Lower leg skin (tissue), 4 donors: ENCODE measurements around the gene LITAF. TPM values are rescaled to one million over a fixed set of nuclear protein-coding genes. Genes with fewer than 3 reads are reported as not detected.

Experiments
- DNase-seq, 2 donors: peaks; one replicate each; pipeline ENCODE4 v3.0.0-alpha.2; 2019; ENCODE audit warnings: low spot score in 2 of 2
- H3K4me3 ChIP-seq: fragments of 200-600 bp; sonication (generic); 2 replicates; pipeline ENCODE4 v1.5.1; 2017; ENCODE audit warnings: mild to moderate bottlenecking, low read depth; ENCODE audit not compliant: poor library complexity, severe bottlenecking
- CTCF ChIP-seq, 3 donors: fragments of 450-650 bp; IDR thresholded peaks; one replicate each; pipeline ENCODE4 v1.5.1; 2016; ENCODE audit warnings: antibody characterized with exemption in 3 of 3, mild to moderate bottlenecking in 3 of 3, moderate library complexity in 2 of 3
- POLR2A ChIP-seq, 2 donors: fragments of 450-650 bp; IDR thresholded peaks; one replicate each; pipeline ENCODE4 v1.6.1; 2016 to 2017; ENCODE audit warnings: antibody characterized with exemption in 2 of 2, mild to moderate bottlenecking in 1 of 2, moderate library complexity in 1 of 2
- WGBS, 2 donors: methylation state at CpG; one replicate each; pipeline ENCODE4 v1.1.5; 2018; 5-methylcytosine and 5-hydroxymethylcytosine counted together
- intact Hi-C: fragments of 100-400 bp; cut with DNase I; formaldehyde crosslinking; loops from one replicate; pipeline ENCODE4 v1.15.0; 2023; ENCODE audit warnings: low total_unique reads
- total RNA-seq, 4 donors: library from RNA; depleted of rRNA; stranded (reverse); fragments of >200 nt; gene quantifications; one replicate each; pipeline ENCODE4 v1.1.0, GENCODE V29; 2016

The LITAF gene
- total RNA-seq, 4 donors from 2014 or later, result 54.9 to 84.2 (median 67.7) TPM

GRCh38 chr16:11601911-11602310 lies 15.2 kb upstream of the LITAF start:
- WGBS, 2 donors, result 88 to 94% methylated on average over 8 of the region's 8 CpGs
- no peak for DNase-seq
- intact Hi-C loops, result no loop called here
- TF ChIP-seq POLR2A (IDR thresholded peaks at IDR 0.05) (no peak), CTCF (IDR thresholded peaks at IDR 0.05) (no peak)
- H3K4me3 ChIP-seq, result no peak overlapping the region

- TF ChIP-seq POLR2A (IDR thresholded peaks at IDR 0.05) (no peak), CTCF (IDR thresholded peaks at IDR 0.05) (no peak)
- intact Hi-C loops, result no loop called here
- H3K4me3 ChIP-seq, result no peak overlapping the region
- no peak for DNase-seq
- 88 to 94% methylated on average over 8 of the region's 8 CpGs for WGBS, 2 donors
These were observed 14.7 kb upstream of the LITAF start for GRCh38 chr16:11601425-11601824.

GRCh38 chr16:11599579-11599978 lies 12.9 kb upstream of the LITAF start:
- WGBS, 2 donors, result 91 to 97% methylated on average over 4 of the region's 4 CpGs
- DNase-seq, result no peak
- intact Hi-C loops, result no loop called here
- no peak for TF ChIP-seq POLR2A (IDR thresholded peaks at IDR 0.05)
- TF ChIP-seq CTCF (IDR thresholded peaks at IDR 0.05), result no peak
- H3K4me3 ChIP-seq, result no peak overlapping the region

- intact Hi-C loops, result no loop called here
- no peak for DNase-seq
- TF ChIP-seq POLR2A (IDR thresholded peaks at IDR 0.05), result no peak
- TF ChIP-seq CTCF (IDR thresholded peaks at IDR 0.05), result no peak
- H3K4me3 ChIP-seq, result no peak overlapping the region
- WGBS, 2 donors, result 70 to 74% methylated on average over 14 of the region's 14 CpGs
These were observed 10.7 kb upstream of the LITAF start for GRCh38 chr16:11597235-11598095.

GRCh38 chr16:11596572-11597226 lies 10.0 kb upstream of the LITAF start:
- 71 to 73% methylated on average over 3 to 4 of the region's 4 CpGs for WGBS, 2 donors
- DNase-seq, result no peak
- TF ChIP-seq CTCF (IDR thresholded peaks at IDR 0.05) (no peak), POLR2A (IDR thresholded peaks at IDR 0.05) (no peak)
- no peak overlapping the region for H3K4me3 ChIP-seq
- intact Hi-C loops, result no loop called here
